ENCODE results near the gene ZFR. TPM values are rescaled to one million over a fixed set of nuclear protein-coding genes. Genes with fewer than 3 reads are reported as not detected.
"Not testable (repeated sequence)": the region's sequence is repeated elsewhere in the genome, so short reads cannot be mapped to it uniquely, and the experiment has no call there.

The ZFR gene
- polyA plus RNA-seq, 1 of the 3 experiments (the other 2 are of a cell fraction): 24.6 TPM

DNA sequence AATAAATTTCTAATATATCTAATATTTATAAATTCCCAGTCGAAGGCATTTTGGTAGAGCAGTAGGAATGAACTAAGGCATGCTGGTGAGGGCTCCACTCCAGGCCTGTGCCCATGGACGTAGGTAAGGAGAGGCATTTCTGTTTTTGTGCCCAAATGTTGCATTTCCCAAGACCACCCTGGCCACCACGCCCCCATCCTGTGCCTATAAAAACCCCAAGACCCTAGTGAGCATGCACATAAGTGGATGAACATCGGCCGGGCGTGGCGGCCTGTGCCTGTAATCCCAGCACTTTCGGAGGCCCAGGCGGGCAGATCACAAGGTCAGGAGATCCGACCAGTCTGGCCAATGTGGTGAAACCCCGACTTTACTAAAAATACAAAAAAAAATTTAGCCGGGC, 121.7 kb downstream of the ZFR start:
- Histone ChIP-seq H3K9ac (no peak overlapping the region), H3K4me3 (ENCODE audit: low read depth in 2 of 2, low read length in 1 of 2) (no peak overlapping the region), H3K9me2 (no peaks in the 10 kb centered on the region), H3F3A (replicated peaks; ENCODE audit: insufficient read depth) (no peaks in the 10 kb centered on the region), H4K20me1 (ENCODE audit: insufficient read depth) (no peaks in the 10 kb centered on the region), H3K27me3 (ENCODE audit: insufficient read depth) (no peaks in the 10 kb centered on the region), H3K9me3 (no peaks in the 10 kb centered on the region), H2AFZ (ENCODE audit: low read depth) (no peak overlapping the region), H3K27ac (ENCODE audit: low read depth in 2 of 2, low read length in 1 of 2) (no peak overlapping the region), H3K79me2 (ENCODE audit: insufficient read depth) (no peaks in the 10 kb centered on the region), H3K4me2 (no peak overlapping the region), H3K4me1 (ENCODE audit: control insufficient read depth in 1 of 2, insufficient read depth in 2 of 2, low read depth in 1 of 2, low read length in 1 of 2) (no peaks in the 10 kb centered on the region), H3K36me3 (replicated peaks in 1 of 2; ENCODE audit: control insufficient read depth in 1 of 2, insufficient read depth in 2 of 2, low read length in 1 of 2) (no peaks in the 10 kb centered on the region)
- ChIA-PET POLR2A (no interaction called here), CTCF (no interaction called here)
- no peak for TF ChIP-seq EZH2phosphoT487 (IDR thresholded peaks at IDR 0.05; ENCODE audit: borderline replicate concordance, low read depth)
- TF ChIP-seq FOXJ3 (CRISPR knock-in tag; IDR thresholded peaks at IDR 0.05): no peak
- TF ChIP-seq TCF12 (IDR thresholded peaks at IDR 0.05): no peak
- no peak for TF ChIP-seq RCOR1 (IDR thresholded peaks at IDR 0.05; ENCODE audit: low read length)
- no peak for TF ChIP-seq TEAD4 (IDR thresholded peaks at IDR 0.05; ENCODE audit: borderline replicate concordance, insufficient read depth)
- TF ChIP-seq PBX3 (IDR thresholded peaks at IDR 0.05): no peak
- TF ChIP-seq FOXM1 (IDR thresholded peaks at IDR 0.05; ENCODE audit: low read depth): no peak
- TF ChIP-seq, protein P1, sequence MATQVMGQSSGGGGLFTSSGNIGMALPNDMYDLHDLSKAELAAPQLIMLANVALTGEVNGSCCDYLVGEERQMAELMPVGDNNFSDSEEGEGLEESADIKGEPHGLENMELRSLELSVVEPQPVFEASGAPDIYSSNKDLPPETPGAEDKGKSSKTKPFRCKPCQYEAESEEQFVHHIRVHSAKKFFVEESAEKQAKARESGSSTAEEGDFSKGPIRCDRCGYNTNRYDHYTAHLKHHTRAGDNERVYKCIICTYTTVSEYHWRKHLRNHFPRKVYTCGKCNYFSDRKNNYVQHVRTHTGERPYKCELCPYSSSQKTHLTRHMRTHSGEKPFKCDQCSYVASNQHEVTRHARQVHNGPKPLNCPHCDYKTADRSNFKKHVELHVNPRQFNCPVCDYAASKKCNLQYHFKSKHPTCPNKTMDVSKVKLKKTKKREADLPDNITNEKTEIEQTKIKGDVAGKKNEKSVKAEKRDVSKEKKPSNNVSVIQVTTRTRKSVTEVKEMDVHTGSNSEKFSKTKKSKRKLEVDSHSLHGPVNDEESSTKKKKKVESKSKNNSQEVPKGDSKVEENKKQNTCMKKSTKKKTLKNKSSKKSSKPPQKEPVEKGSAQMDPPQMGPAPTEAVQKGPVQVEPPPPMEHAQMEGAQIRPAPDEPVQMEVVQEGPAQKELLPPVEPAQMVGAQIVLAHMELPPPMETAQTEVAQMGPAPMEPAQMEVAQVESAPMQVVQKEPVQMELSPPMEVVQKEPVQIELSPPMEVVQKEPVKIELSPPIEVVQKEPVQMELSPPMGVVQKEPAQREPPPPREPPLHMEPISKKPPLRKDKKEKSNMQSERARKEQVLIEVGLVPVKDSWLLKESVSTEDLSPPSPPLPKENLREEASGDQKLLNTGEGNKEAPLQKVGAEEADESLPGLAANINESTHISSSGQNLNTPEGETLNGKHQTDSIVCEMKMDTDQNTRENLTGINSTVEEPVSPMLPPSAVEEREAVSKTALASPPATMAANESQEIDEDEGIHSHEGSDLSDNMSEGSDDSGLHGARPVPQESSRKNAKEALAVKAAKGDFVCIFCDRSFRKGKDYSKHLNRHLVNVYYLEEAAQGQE (IDR thresholded peaks at IDR 0.05; ENCODE audit: low read depth, low read length): no peak
- DNase-seq: no peak
- WGBS (ENCODE audit: low lambda C conversion rate): 71% methylated on average over 10 of the region's 12 CpGs

DNA sequence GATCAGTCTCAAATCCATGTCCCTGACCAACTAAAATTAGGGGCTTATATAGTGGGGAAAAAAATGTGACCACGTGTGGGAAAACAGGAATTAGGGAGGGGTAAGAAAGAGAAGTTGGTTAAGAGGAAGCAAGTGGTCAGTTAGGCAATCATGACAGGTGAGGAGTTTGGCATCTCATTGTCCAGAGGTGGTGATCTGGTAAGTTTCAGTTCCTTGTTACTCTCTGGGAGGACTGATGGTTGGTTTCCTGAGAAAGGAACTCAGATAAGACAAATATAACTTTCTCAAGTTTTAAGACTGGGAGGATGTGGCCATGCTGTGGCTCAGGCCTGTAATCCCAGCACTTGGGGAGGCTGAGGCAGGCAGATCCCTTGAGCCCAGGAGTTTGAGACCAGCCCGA, 122.8 kb downstream of the ZFR start:
- H3K9me3 ChIP-seq; H4K20me1 ChIP-seq (ENCODE audit: insufficient read depth); DNase-seq; H3K4me2 ChIP-seq; H3F3A ChIP-seq (replicated peaks; ENCODE audit: insufficient read depth); H3K4me1 ChIP-seq (ENCODE audit: control insufficient read depth in 1 of 2, insufficient read depth in 2 of 2, low read depth in 1 of 2, low read length in 1 of 2); H3K4me3 ChIP-seq (ENCODE audit: low read depth in 2 of 2, low read length in 1 of 2); H3K9me2 ChIP-seq; H2AFZ ChIP-seq (ENCODE audit: low read depth); POLR2A ChIA-PET; H3K79me2 ChIP-seq (ENCODE audit: insufficient read depth); H3K9ac ChIP-seq; CTCF ChIA-PET; H3K27ac ChIP-seq (ENCODE audit: low read depth in 2 of 2, low read length in 1 of 2); H3K27me3 ChIP-seq (ENCODE audit: insufficient read depth); H3K36me3 ChIP-seq (replicated peaks in 1 of 2; ENCODE audit: control insufficient read depth in 1 of 2, insufficient read depth in 2 of 2, low read length in 1 of 2): not testable (repeated sequence)
- WGBS (ENCODE audit: low lambda C conversion rate): 48% methylated on average over 2 of the region's 2 CpGs
